Right hindlimb (tissue), 1 donor: Measurements from ENCODE around the gene PSMC5.

ENCODE experiments used
- DNase-seq: peaks from one replicate; pipeline ENCODE4 v3.0.0-alpha.2; 2018

The PSMC5 gene

DNA sequence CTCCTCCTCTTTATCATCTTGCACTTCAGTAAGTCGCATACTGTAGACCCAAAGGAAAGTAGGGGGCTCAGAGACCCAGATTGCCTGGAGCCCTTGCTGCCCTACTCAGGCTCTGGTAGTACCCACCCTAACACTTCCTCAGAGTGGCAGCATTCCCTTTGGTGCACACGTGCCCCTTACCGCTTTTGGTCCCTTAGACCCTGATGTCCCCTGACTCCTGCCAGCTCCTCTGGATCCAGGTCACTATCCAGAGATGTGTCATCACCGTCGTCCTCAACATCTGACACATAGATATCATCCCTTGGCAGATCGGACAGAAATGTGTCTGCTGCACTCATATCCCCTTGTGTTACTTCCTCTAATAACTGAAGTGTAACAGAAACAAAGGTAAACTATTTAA is 5.4 kb upstream of the PSMC5 start:
- DNase-seq: no peak

DNA sequence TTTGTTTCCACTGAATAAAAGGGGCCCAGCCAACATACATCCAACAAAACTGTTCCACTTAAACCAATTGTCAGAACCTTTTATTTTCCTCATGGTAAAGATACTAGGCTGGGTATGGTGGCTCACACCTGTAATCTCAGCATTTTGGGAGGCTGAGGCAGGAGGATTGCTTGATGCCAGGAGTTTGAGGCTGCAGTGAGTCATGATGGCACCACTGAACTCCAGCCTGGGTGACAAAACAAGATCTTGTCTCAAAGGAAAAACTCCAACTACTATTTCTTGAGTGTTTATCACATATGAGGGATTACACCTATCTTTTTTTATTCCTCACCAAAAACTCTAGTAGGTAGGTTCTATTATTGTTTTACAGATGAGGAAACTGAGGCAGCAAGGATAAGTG is 4.7 kb upstream of the PSMC5 start:
- DNase-seq: no peak

DNA sequence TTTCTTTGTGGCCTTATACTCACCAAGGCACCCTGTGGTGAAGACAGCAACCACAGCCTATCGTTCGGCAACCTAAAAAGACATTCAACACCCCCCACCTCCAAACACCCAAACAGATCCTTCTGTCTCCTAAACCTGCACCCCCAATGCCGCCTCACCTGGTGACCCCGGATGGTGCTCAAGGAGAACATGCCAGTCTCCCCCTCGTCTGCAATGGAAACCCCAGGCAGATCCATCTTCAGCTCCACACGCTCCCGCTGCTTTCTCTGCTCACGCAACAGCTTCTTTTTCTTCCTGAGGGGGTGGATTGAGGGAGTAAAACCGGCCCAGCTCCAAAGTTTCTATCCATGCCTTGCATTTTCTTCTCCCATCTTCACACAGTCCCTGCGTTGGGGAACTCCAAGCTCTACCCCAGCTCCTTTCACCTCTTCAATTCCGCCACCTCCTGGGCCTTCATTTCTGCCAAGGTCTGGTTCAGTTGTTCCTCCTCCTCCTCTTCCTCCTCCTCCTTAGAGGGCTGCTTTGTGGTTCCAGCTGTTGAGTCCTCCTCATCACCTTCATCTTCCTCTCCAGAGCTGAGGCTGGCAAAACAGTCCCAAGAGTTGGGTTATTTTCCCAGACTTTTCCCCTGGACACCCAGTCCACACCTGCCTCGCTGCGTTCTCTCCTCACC is 3.4 kb upstream of the PSMC5 start:
- no peak for DNase-seq

DNA sequence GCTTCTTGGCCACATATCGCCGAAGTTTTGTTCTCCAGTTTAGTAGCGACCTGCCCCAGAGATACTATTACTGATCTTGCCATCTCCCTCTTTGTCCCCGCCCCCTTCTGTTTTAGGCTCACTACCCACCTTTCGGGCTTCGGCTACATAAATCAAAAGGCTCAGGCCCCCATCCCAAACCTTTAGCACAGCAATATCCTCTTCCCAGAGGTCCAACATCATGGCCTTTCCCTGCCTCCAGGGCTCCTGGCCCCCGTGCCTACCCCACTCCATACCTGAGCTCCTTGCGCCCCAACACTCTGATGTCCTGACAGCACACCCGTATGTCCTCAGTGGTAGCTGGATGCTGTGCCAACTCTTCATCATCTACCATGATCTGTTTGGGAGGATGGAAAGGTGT is 2.9 kb upstream of the PSMC5 start:
- DNase-seq: no peak

GRCh38 chr17:63826468-63827001 is 696 bp upstream of the PSMC5 start:
- no peak for DNase-seq

- no peak for DNase-seq
Measured at GRCh38 chr17:63827801-63828221, 580 bp downstream of the PSMC5 start.

DNA sequence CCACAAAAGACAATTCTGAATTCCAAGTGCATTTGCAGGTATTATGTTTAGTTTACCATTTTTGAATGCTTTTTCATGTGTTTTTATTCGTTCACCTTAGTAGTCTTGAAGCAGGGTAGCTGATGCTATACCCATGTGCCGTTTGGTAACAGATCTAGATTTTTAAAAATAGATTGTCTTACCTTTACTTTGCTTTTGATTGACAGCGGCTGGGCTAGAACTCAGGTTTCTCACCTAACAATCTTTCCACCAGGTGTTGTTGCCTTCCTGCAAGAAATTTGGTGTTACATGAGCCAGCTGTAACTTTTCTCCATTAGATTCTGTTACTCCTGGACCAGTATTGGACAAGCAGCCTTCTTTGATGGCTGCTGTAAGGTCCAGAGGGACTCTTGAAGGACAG is 1.7 kb downstream of the PSMC5 start:
- no peak for DNase-seq

- DNase-seq: no peak
Measured at GRCh38 chr17:63830278-63830677, 3.0 kb downstream of the PSMC5 start.

- DNase-seq: no peak
Measured at GRCh38 chr17:63830904-63831491, 3.8 kb downstream of the PSMC5 start.

GRCh38 chr17:63831505-63831904 is 4.3 kb downstream of the PSMC5 start:
- no peak for DNase-seq

- DNase-seq: no peak
Measured at GRCh38 chr17:63832014-63832413, 4.8 kb downstream of the PSMC5 start.

DNA sequence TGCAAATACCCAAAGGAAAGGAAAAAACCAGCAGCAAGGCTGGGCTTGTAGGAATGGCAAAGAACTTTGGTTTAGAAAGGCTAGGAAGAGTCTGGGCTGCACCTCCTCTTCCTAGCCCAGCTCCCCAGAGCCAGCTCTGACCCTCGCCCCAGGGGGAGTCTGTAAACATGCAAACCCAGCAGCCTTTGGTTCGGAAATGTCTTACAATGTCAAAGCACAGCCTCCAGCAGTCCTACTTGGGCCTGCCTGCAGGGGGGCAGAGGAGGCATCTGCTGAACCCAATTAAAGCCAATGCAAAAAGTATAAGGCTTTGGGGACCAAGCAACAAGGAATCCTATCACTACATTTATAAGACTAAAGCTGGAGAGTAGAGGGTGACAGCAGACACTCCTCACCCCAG is 5.2 kb downstream of the PSMC5 start:
- no peak for DNase-seq

DNA sequence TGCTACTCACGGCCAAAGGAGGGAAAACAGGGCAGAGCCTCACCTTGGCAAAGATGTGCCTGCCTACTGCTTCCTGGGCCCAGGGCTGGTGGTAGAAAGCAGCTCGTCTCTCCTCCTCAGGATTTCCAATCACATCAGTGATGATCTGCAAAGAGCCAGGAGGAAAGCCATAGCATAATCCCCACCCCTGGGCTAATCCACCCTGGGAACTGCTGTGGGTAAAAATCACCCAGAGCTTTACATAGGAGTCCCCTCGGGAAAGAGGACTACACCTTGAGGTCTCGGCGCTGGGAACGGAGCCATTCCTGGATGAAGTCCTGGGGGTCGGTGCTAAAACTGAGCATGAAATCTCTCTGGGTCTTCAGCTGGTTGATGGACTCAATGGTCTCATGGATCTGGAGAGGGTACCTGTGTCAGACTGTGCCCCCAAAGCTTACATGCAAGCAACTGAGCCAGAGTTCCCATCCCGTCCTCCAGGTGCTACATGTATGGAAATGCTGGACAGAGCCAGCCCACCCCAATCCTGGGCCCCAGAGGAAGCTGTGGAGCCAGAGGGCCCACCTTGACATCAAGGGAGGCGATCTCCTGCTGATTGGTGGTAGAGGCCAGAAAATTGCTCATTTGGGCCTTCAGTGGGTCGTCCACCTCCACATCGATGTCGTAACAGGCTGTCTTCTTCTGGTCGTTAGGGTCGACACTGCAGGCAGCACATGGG is 6.0 kb downstream of the PSMC5 start:
- DNase-seq: no peak

DNA sequence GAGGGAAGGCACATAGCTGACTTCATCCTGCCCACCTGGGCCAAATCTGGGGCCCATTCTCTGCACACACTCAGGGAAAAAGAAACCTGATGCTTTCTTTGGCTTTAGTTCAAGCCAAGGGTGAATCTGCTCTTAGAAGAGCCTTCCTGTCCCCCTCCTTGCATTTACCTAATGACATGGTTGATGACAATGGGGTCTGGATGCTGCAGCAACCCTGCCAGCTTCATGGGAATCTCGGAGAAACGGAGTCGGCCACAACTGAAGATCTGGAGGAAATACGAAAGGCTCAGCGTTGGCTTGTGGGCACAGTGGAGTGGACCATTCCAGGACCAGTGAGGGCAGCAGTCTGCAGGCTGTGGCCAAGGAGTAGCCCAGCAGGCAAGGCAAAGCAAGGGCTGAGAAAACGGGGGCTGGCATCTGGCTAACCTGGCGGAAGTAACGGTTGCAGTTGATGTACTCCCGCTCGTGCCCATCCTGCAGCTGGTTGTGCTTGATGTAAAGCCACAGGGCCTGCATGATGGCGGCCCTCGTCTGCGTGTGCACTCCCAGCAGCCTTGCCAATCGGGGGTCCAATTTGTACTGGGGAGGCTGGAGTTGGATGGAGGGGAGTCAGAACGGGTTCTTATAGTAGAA is 6.6 kb downstream of the PSMC5 start:
- no peak for DNase-seq

DNA sequence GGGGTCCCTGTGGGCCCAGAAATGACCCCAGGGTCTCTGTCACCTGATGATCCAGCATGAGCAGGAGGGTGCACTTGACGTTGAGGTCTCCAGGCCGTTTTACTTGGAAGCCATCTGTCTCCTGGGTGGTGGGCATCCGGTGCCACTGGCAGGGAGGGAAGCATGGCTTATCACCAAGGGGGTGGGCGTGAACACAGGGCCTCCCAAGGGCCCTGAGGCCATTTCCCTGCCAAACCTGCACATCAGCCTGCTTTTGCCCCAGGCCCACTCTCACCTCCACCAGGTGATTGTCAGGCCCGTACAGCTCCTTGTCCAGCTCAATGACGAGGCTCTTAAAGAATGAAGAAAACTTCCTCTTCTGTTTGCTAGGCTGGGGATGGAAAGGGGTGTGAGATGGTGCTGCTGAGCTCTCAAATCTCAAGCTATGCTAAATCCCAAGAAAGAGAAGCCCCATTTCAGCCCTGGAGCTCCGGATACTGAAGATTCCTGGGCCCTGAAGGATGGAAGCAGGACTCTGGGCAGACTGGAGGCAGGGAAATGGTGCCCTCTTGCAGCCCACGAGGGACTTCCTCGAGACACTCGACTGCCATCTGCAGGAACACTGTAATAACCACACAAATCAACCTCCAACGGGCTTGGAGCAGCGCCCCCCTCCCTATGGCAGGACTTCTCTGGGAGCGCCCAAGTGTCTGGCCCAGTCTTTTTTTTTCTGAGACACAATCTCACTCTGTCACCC is 7.4 kb downstream of the PSMC5 start:
- DNase-seq: no peak

DNA sequence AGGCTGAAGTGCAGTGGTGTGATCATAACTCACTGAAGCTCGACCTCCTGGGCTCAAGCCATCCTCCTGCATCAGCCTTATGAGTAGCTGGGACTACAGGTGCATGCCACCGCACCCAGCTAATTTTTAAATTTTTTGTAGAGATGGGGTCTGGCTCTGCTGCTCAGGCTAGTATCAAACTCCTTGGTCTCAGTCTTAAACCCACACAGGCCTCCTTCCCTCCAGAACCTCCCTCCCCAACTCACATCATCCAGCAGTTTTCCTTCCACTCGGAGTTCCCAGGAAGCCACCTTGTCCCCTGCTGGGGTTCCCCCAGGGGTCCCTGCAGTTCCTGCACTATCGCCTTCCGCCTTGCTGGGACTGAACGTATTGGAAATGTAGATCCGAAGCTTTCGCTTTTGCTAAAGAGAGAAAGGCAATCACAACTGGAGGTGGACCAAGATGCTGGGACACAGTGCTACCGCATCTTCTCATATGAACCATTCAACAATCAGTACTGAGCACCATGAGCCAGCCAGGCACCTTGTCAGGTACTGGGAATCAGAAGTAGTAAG is 8.0 kb downstream of the PSMC5 start:
- no peak for DNase-seq

DNA sequence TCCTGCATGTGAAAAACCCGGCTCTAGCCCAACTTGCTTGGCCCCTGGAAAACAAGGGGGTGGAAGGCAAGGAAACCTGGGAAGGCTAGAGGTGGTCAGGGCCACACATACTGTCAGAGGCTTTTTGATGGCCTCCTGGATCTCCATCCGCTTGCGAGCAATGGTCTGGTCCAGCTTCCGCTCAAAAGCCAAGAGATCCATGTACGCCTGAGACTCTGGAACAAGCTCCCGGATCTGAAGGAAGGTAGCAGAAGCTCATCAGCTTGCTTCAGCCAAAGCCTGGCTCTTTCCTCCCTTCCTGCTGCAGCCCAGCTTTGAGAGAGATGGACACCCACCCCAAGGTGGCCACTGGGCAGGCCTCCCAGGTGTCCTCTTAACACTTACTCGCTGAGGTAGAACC is 9.6 kb downstream of the PSMC5 start:
- no peak for DNase-seq

DNA sequence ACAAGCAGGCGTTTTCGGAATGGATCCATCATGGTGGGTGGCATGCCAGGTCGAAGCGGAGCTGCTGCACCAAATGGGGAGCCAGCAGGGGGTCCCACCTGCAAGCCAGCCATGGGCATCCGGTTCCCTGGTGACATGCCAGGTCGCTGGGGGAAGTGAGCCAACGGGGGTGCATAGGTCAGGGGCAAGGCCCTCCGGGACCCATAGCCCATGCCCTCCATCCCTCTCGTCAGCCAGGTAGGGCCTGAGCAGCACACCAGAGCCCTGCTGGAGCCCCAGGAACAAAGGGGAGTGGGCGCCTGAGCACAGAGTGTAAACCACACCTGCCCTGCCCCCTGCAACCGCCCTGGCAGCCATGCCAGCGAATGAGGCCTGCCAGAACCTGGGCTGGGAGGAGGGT is 10.2 kb downstream of the PSMC5 start:
- DNase-seq: no peak

- DNase-seq: no peak
Measured at GRCh38 chr17:63837962-63838600, 10.8 kb downstream of the PSMC5 start.

DNA sequence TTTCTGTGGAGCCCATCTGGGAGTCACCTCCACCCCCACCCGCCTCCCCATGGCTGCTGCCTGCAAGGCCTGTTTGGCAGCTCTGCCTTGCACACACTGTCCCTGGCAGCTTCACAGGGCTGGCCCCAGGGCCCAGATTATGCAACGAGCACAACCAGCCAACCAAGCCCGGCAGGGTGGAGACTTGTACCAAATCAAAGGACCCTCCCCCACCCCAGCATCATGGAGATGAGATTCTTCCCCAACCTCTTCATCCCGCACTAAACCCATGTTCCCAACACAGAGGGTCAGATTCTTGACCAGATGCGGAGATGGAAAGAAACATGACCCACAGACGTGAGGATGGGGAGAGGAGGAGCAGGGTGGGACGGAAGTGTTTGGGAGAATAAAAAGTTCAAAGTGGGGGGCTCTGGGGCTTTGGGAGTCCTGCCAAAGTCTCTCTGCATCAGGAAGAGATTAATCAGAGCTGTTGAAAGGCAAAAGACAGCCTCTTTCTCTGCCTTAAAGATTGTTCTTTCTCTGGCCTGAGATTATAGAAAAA is 11.5 kb downstream of the PSMC5 start:
- DNase-seq: peak; percentile 89

- DNase-seq: peak; percentile 62
Measured at GRCh38 chr17:63840591-63841349, 13.5 kb downstream of the PSMC5 start.
